Thyroid gland (tissue), 4 donors: ENCODE results near the gene UBA1. TPM values are rescaled to one million over a fixed set of nuclear protein-coding genes. Genes with fewer than 3 reads are reported as not detected.
"Not testable (repeated sequence)": the region's sequence is repeated elsewhere in the genome, so short reads cannot be mapped to it uniquely, and the experiment has no call there.

Source experiments
- DNase-seq, 2 donors: peaks; one replicate each; pipeline ENCODE4 v3.0.0-alpha.2; 2019
- H3K27ac ChIP-seq, 3 donors: fragments of 200-600 bp; sonication (generic); 1 replicate in 2 of 3; 2 replicates in 1 of 3; pipeline ENCODE4 v1.5.1; 2016 to 2019; ENCODE audit warnings: mild to moderate bottlenecking in 1 of 3, moderate library complexity in 1 of 3
- H3K27me3 ChIP-seq: fragments of 200-600 bp; sonication (generic); one replicate; pipeline ENCODE4 v1.5.1; 2019
- H3K36me3 ChIP-seq, 2 donors: fragments of 200-600 bp; sonication (generic); one replicate each; pipeline ENCODE4 v1.5.1; 2016 to 2019
- H3K4me1 ChIP-seq, 2 donors: fragments of 200-600 bp; sonication (generic); one replicate each; pipeline ENCODE4 v1.5.1; 2017 to 2019
- H3K4me3 ChIP-seq, 3 donors: fragments of 200-600 bp; sonication (generic); replicated peaks in 1 of 3; 1 replicate in 2 of 3; 2 replicates in 1 of 3; pipeline ENCODE4 v1.5.1; 2016; ENCODE audit warnings: mild to moderate bottlenecking in 1 of 3
- H3K9me3 ChIP-seq: fragments of 200-600 bp; sonication (generic); one replicate; pipeline ENCODE4 v1.5.1; 2017
- CTCF ChIP-seq, 6 experiments: fragments of 200-600 bp in 3 of 6; fragments of 450-650 bp in 3 of 6; sonication (generic) in 3 of 6; IDR thresholded peaks; one replicate each; pipeline ENCODE4 v1.5.1; 2016 to 2019; ENCODE audit warnings: antibody characterized with exemption in 6 of 6, mild to moderate bottlenecking in 2 of 6, inconsistent platforms in 1 of 6, moderate library complexity in 1 of 6
- POLR2A ChIP-seq, 2 donors: fragments of 450-650 bp; IDR thresholded peaks; one replicate each; pipeline ENCODE4 v1.6.1; 2017; ENCODE audit warnings: antibody characterized with exemption in 2 of 2, mild to moderate bottlenecking in 2 of 2, moderate library complexity in 1 of 2
- WGBS, 2 donors: methylation state at CpG; one replicate each; pipeline ENCODE4 v1.1.5; 2017; 5-methylcytosine and 5-hydroxymethylcytosine counted together
- intact Hi-C: fragments of 100-400 bp; cut with DNase I; formaldehyde crosslinking; loops from one replicate; pipeline ENCODE4 v1.15.1; 2023
- total RNA-seq, 4 donors: library from RNA; depleted of rRNA; stranded (reverse); fragments of >200 nt; gene quantifications; one replicate each; pipeline ENCODE4 v1.2.3, GENCODE V29; 2016

The UBA1 gene
- total RNA-seq, 4 donors from 2014 or later, result 159 to 293 (median 201) TPM

- intact Hi-C loops, result no loop called here
- H3K27me3 ChIP-seq, result no peaks in the 10 kb centered on the region
- H3K9me3 ChIP-seq, result no peaks in the 10 kb centered on the region
- no peak overlapping the region for H3K4me3 ChIP-seq
- TF ChIP-seq POLR2A (IDR thresholded peaks at IDR 0.05) (no peak), CTCF (IDR thresholded peaks at IDR 0.05) (no peak)
- DNase-seq, result no peak
- 87 to 89% methylated on average over 6 of the region's 6 CpGs for WGBS, 2 donors
- H3K27ac ChIP-seq, result no peak overlapping the region
- H3K36me3 ChIP-seq, result peaks cover 0 to 15% of the 10 kb centered on the region in 2 donors
- no peaks in the 10 kb centered on the region for H3K4me1 ChIP-seq
These were observed 56.4 kb downstream of the UBA1 start for GRCh38 chrX:47250017-47250347.

- intact Hi-C loops, H3K4me1 ChIP-seq, H3K9me3 ChIP-seq, H3K4me3 ChIP-seq, DNase-seq, H3K27ac ChIP-seq, H3K27me3 ChIP-seq, H3K36me3 ChIP-seq: not testable (repeated sequence)
- WGBS, 2 donors, result 90 to 94% methylated on average over 12 of the region's 12 CpGs
These were observed 64.0 kb downstream of the UBA1 start for GRCh38 chrX:47257620-47258019.

Other genes with a start within 250 kb of the UBA1 start
- 10 to 100 TPM; 19.6 to 29.6 (median 22.0) TPM for gene RGN, start 115.4 kb upstream of the UBA1 start, total RNA-seq
- 100 to 1,000 TPM in 3 of 4 donors, 10 to 100 TPM in 1; 68.5 to 179 (median 107) TPM for gene NDUFB11, start 49.1 kb upstream of the UBA1 start, total RNA-seq
- gene RBM10, start 48.6 kb upstream of the UBA1 start, total RNA-seq, result 10 to 100 TPM; 26.5 to 43.0 (median 35.2) TPM
- gene CDK16, start 24.9 kb downstream of the UBA1 start, total RNA-seq, result 100 to 1,000 TPM in 2 of 4 donors, 10 to 100 TPM in 2; 76.6 to 111 (median 93.7) TPM
- 100 to 1,000 TPM in 1 of 4 donors, 10 to 100 TPM in 3; 61.9 to 128 (median 86.8) TPM for gene USP11, start 39.2 kb downstream of the UBA1 start, total RNA-seq
- gene ZNF157, start 176.7 kb downstream of the UBA1 start, total RNA-seq, result 1 to 10 TPM in 3 of 4 donors, under 1 TPM in 1; 0.89 to 2.0 (median 1.2) TPM